ENCODE data around the gene HMGN2.

The HMGN2 gene

GRCh38 chr1:26472320-26472900 is at the start of gene HMGN2:
Gene HMGN2, plus strand, starts transcription at chr1:26472440. Its CDS starts 173 bp downstream, at chr1:26472613.
- peak; percentile 93 for DNase-seq (ENCODE audit: low read depth, low spot score)

DNA sequence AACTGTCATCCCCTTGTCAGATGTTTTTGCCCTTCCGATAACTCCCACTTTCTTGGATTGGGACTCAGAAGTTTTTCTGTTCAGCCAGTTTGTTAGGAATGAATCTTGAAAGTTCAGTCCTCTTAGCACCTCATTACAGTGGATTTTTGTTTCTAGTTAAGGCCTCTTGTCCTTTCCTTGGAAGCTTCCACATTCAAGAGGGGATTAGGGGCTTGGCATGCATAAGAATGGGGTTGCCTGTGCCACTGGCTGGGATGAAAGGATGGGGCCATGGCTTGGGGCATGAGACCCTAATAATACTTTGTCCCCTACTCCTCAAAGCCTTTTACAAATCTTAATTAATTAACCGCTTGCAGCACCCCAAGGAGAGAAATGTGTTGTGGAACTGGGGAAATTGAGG is 42.5 kb upstream of the HMGN2 start:
- DNase-seq (ENCODE audit: low read depth, low spot score): no peak

DNA sequence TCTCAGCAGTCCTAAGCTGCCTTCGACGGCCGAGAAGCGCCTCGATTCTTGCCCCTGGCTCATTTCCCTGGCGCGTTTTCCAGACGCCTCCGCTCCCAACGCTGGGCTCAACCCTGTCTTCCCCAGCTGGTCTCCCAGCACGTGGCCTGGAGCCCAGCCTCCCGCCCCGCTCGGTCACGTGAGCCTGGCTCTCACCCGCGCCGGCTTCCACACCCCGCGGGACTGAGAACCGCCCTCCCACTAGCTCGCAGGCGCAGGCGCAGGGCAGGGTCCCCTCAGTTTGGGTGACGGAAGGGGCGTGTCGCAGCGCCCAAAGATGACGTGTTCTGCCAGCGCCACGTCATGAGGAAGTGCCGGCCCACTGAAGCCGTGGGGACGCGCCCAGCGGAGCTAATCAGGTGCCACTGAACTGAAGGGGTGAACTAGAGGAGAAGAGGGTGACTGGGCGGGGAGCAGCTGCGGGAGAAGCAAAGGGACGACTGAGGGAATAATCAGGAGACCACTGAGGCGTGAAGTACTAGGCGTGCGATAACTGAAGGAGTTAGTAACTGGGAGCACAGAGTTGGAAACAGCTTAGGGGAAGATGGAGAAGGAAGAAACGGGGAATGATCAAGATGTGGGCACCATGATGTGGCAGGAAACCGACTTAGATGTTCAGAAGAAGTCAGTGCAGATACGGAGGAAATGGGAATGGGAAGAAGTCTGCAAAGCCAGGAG is 40.1 kb upstream of the HMGN2 start, which contains the start of gene DHDDS:
TSS of gene DHDDS (plus strand) at position 343 of the 717 bp plus-strand sequence. CDS start 625 bp downstream, outside the sequence.
- peak; percentile 99 for DNase-seq (ENCODE audit: low read depth, low spot score)

DNA sequence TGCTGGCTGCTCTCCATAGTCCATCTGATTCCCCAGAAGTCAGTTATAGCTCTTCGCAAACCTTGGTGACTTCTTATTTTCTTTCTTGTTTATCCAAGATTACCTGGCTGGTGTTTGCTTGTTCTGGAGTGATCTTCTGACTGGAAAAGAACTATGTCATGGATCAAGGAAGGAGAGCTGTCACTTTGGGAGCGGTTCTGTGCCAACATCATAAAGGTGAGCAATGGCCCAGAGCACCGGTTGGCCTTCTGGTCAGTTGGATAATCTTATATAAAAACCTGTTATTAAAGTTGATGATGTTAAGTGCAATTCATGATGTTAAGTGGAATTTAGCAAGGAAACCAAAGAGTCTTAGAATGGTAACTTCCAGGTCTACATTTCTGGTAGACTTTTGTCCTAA is 39.4 kb upstream of the HMGN2 start:
- no peak for DNase-seq (ENCODE audit: low read depth, low spot score)

DNA sequence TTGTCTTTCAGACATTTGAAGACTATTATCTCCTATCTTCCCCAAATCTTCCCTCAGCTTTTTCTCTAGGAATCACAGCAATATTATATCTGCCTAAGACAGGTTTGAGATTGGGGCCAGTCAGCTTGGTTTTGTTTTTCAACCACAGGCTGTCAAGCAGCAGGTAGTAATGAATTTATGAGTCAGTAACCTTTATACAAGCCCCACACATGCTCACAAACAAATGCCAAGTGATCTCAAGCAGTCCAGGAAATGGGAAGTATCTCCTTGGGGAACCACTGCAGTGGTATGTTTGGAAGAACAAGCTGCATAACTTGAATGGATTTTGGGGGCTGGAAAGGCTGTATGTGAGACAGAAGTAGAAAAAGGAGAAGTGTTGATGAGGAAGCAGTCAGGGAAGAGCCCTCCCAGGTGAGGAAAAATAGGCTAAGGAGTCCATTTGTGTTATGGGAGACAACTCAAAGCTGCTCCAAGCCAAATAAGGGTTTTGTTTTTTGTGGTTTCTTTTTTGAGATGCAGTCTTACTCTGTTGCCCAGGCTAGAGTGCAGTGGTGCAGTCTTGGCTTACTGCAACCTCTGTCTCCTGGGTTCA is 38.0 kb upstream of the HMGN2 start:
- no peak for DNase-seq (ENCODE audit: low read depth, low spot score)

DNA sequence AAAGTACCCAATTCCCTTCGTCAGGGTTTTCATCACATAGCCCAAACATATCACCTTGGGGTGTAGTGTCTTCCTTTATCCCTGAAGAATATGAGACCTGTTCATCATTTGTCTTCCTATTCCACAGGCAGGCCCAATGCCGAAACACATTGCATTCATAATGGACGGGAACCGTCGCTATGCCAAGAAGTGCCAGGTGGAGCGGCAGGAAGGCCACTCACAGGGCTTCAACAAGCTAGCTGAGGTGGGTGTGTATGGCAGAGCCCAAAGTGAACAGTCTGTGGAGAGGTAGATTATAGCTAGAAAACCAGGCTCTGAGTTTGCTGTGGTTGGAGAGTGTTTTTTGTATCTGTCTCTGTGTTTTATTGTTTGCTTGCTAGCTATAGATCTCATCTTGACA is 34.2 kb upstream of the HMGN2 start:
- DNase-seq (ENCODE audit: low read depth, low spot score): no peak

DNA sequence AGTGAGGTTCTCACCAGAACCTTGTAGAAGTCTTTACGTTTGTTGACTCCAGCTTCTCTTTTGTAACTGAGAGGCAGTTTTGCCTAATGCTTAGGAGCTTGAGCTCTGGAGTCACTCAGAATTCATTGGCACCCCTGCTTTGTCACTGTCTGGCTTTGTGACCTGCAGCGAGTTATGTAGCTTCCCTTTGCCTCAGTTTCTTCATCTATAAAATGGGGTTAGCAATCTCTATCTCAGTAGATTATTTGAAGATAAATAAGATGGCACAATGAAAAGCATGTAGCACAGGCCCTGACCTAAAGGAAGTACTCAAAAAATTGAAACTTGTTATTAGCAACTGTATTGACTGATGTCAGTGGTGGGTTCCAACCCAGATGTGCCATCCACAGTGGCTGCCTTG is 32.0 kb upstream of the HMGN2 start:
- DNase-seq (ENCODE audit: low read depth, low spot score): no peak

DNA sequence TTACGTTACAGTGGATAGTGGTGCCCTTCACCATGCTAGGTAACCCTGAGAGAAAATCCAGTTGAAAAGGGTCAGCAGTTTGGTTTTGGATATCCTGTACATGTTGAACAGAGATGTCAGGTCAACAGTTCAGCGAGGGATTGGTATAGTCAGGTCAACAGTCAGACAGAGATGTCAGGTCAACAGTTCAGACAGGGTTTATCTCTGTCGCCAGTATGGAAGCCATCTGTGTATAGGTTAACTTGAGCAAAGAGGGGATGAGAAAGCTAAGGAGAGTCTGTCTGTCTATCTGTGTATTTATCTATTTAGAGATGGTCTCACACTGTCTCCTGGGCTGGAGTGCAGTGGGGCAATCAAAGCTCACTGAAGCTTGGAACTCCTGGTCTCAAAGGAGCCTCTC is 22.4 kb upstream of the HMGN2 start:
- no peak for DNase-seq (ENCODE audit: low read depth, low spot score)

DNA sequence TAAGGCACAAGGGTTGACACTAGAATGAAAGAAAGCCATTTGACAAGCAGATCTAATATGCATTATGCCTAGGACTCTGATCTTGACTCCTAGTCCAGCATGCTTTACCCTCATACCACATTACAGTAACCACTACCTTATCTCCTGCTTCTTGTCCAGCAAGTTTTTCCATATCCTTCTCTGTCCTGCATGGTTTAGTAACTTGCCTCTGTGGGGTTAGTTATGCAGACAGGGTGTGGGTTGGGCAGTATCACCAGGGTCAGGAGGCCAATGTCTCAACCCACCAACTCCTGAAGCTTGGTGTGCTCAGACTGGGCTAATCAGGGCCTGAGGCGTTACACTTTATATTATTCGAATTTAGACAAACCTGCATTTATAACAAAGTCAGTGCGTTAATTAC is 21.3 kb upstream of the HMGN2 start:
- no peak for DNase-seq (ENCODE audit: low read depth, low spot score)

GRCh38 chr1:26452459-26453183 is 19.6 kb upstream of the HMGN2 start:
- DNase-seq (ENCODE audit: low read depth, low spot score): no peak

DNA sequence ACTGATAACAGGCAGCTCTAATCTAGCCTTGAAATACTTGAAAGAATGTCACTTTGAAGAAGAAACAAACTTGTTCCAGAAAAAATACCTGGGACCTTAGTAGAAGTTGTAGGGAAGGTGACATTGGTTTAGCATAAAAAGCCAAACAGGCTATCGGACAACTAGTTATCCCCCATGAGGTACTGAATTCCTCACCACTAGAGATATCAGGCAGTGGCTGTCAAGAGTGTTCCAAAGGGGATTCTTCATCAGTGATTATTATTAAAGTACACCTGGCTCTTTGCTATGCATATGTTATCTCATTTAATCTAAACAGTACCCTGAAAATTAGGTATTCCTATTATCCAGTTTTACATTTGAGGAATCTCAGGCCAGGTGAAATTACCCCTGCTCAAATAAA is 13.1 kb upstream of the HMGN2 start:
- no peak for DNase-seq (ENCODE audit: low read depth, low spot score)

DNA sequence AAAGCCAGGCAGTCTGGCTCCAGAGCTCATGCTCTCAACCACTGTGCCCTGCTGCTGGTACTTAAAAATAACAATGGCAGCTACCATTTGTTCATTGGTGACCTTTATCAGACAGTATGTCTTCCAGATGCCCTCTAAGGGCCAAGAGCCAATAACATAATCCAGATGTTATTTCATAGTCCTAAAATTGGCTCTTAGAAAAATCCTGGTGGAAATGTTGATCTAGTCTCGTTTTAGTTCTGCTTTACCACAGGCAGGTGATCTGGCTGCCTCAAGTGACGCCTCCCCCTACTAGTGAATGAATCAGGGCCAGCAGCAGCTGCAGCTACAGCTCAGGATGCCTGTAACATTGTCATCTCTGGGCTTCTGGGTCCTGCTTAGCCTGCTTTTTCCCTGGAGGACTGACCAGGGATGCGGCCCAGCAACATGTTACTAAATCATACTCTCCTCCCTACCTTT is 12.6 kb upstream of the HMGN2 start:
- DNase-seq (ENCODE audit: low read depth, low spot score): no peak

- DNase-seq (ENCODE audit: low read depth, low spot score): no peak
Measured at GRCh38 chr1:26468911-26469310, 3.3 kb upstream of the HMGN2 start.

GRCh38 chr1:26469558-26469957 is 2.7 kb upstream of the HMGN2 start:
- no peak for DNase-seq (ENCODE audit: low read depth, low spot score)

DNA sequence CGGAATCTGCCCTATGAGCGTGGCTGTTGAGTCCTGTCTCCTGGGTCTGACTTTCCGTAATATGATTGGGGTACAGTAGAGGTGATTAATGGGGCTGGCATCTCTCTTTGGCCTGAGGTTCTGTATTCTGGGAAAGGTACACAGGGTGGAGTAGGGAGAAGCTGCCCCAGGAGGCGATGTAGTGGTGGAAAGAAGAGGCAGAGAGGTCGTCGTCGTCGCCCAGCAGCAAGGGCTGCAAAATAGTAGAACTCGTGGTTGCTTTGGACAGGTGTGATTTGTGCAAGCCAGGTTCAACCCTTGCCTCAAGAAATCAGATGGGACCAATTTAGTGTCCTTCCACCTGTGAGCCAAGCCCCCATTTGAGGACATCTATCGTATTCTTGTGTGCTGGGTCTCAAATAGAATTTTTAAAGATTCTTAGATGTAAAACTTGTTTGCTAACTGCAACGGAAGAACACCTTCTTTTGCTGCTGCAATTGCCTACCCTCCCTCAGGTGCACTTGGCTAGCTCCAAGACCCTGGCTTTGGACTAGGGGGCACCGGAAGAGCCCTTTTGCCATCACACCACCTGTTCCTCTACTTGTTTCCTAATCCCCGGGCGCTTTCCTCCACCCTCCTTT is 1.3 kb upstream of the HMGN2 start:
- no peak for DNase-seq (ENCODE audit: low read depth, low spot score)

DNA sequence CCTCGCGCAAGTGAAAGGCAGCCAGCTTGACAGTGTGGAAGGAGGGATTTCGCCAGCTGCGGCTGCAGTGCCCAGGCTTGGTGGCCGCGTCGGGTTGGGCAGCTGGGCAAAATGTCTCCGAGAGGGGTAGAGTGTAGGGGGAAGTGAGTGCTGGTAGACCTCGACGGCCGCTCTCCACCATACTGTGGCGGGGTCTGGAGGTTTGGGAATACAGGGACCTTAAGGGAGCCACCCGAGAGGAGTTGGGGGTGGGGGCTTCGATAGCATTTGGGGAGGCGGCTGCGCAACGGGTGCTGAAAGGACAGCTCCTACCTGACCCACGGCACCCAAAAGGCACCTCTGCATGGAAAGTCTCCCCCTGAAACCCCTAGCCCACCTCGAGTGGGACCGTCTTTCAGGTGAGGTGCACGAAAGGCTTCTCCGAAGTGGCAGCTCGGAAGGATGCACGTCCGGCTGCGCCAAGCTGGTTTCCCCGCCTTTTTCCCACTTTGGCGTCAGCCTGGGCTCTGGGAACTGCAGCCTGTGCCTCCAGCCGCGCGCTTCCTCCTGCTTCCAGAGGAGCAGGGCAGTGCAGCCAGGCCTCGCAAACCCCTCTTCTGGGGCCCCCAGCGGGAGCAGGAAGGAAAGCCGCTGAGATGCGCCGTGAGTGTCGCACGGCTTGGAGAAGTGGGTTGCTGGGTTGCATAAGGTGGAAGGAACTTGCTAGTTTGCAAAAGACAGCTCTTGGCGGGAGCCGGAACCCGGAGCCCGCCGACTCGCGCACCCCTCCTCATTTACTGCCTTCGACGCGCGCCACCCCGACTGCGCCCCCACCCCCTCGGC is 531 bp upstream of the HMGN2 start:
- DNase-seq (ENCODE audit: low read depth, low spot score): peak; percentile 77

DNA sequence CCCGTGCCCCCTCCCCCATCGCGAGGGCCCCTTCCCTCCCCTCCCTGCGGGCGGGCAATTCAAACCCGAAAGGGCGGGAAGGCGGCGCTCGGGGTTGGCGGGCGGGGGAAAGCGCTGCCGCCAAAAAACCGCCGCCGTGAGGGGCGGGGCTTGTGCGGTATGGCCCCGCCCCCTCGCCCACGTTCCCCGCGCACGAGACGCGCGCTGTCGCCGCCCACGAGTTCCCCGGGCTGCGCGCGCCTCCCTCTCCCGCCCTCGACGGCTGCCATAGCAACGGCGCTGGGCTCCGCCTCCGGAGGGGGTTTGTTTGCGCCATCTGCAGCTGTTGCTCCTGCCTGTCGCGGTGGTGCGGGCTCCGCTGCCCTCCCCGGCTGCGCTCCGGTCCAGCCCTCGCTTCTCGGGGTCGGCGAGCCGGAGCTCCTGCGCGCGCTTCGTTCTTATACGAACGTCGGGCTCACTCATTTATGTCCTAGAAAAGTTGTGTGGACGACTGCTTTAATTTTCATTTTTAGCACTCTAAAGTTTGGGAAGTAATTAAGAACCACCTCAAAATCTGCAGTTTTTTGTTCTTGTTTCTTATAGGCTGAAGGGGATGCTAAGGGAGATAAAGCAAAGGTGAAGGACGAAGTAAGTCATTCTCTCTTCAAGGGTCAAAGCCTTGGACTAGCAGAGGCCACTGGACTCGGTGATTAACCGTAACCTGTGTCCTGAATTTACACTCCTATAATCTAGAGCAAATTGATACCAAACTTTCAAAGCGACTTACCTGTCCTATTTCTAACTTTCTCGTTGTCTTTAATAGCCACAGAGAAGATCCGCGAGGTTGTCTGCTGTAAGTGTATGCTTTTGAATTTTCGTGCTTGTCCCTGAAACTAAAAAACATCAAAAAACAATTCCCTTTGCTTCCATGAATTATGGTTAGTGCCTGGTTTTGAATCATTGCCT is 933 bp downstream of the HMGN2 start:
- peak; percentile 98 for DNase-seq (ENCODE audit: low read depth, low spot score)

GRCh38 chr1:26474818-26475217 is 2.6 kb downstream of the HMGN2 start:
- no peak for DNase-seq (ENCODE audit: low read depth, low spot score)

GRCh38 chr1:26475989-26476388 is 3.7 kb downstream of the HMGN2 start:
- no peak for DNase-seq (ENCODE audit: low read depth, low spot score)

DNA sequence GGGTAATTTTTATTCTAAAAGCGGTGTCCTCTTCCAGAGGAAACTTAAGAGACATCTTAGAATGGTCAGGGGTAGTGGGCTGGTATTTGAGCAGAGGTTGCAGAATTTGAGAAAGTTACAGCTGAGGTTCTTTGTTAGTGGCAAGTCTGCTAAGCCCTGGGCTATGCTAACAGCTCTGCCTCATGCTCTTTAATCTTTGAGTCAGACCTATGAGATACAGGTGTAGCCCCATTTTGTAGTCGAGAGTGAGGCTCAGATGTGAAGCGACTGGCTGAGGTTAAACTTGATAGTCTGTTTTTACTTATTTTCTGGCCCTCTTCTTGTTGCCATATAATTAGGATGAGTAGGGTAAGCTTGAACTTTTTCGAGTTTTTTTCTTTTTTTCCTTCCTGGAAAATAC is 4.7 kb downstream of the HMGN2 start:
- DNase-seq (ENCODE audit: low read depth, low spot score): no peak
